ENCODE measurements around the gene TM9SF3. TPM values are rescaled to one million over a fixed set of nuclear protein-coding genes. Genes with fewer than 3 reads are reported as not detected.

TM9SF3 gene
- total and polyA plus RNA-seq, 12 donors = 19.9 to 133 (median 99.7) TPM

DNA sequence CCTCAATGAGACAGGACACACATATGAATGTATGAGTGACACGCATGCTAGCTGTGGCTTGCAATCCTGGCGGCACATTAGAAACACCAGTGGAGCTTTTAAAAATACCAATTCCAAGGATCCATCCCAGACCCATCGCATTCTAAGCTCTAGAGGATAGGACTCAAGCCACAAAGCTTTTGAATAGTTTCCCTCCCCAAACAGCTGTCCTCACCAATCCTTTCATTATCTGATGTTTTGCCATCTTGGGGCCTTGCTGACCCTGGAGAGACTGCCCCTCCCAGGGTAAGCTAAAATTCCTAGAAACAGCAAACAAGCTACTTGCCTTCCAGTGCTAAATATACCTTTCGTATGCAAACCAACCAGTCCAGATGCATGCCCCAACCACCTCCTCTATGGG, 8.9 kb upstream of the TM9SF3 start:
- no peak for DNase-seq
- intact Hi-C loops (cut with DNase I) = no loop called here
- no peak overlapping the region for H3K4me3 ChIP-seq
- H3K27me3 ChIP-seq = no peaks in the 10 kb centered on the region
- no peaks in the 10 kb centered on the region for H3K4me1 ChIP-seq (replicated peaks in 1 of 2)
- H3K9me3 ChIP-seq (replicated peaks in 1 of 3) = no peaks in the 10 kb centered on the region
- H3K36me3 ChIP-seq (replicated peaks in 1 of 2) = no peaks in the 10 kb centered on the region
- 89 to 100% (median 95%) methylated on average over 4 of the region's 4 CpGs for WGBS, 4 donors
- TF ChIP-seq, protein P1, sequence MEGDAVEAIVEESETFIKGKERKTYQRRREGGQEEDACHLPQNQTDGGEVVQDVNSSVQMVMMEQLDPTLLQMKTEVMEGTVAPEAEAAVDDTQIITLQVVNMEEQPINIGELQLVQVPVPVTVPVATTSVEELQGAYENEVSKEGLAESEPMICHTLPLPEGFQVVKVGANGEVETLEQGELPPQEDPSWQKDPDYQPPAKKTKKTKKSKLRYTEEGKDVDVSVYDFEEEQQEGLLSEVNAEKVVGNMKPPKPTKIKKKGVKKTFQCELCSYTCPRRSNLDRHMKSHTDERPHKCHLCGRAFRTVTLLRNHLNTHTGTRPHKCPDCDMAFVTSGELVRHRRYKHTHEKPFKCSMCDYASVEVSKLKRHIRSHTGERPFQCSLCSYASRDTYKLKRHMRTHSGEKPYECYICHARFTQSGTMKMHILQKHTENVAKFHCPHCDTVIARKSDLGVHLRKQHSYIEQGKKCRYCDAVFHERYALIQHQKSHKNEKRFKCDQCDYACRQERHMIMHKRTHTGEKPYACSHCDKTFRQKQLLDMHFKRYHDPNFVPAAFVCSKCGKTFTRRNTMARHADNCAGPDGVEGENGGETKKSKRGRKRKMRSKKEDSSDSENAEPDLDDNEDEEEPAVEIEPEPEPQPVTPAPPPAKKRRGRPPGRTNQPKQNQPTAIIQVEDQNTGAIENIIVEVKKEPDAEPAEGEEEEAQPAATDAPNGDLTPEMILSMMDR (IDR thresholded peaks at IDR 0.05) = no peak
- no peak for TF ChIP-seq POLR2A (IDR thresholded peaks at IDR 0.05)
- no peak overlapping the region for H3K27ac ChIP-seq

DNA sequence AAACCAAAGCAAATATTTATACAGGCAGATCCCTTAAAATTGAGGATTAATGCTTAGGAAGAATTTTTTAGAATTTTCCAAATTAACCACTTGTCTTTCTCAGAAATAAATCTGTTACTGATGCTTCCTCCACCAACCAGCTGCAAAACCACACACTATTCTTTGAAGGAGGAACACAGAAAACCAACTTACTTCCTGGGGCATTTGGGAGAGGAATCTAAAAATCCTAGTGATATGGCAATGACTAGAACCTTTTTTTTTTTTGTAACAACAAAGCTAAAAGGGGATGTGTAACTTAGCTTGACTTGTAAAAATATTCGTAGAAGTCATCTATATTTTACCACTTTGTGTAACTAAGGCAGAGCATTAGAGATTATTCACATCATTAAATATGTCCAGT, 5.1 kb upstream of the TM9SF3 start:
- Histone ChIP-seq H3K4me3 (no peak overlapping the region), H3K27me3 (no peaks in the 10 kb centered on the region), H3K36me3 (replicated peaks in 1 of 2) (no peaks in the 10 kb centered on the region), H3K9me3 (replicated peaks in 1 of 3) (no peaks in the 10 kb centered on the region), H3K4me1 (replicated peaks in 1 of 2) (peaks cover 9 to 10% of the 10 kb centered on the region in 2 donors), H3K27ac (no peak overlapping the region)
- no peak for TF ChIP-seq POLR2A (IDR thresholded peaks at IDR 0.05)
- TF ChIP-seq, protein P1 (IDR thresholded peaks at IDR 0.05) = no peak
- WGBS, 4 donors = 62 to 74% (median 67%) methylated on average over 1 of the region's 1 CpG
- no peak for DNase-seq
- intact Hi-C loops (cut with DNase I) = no loop called here

DNA sequence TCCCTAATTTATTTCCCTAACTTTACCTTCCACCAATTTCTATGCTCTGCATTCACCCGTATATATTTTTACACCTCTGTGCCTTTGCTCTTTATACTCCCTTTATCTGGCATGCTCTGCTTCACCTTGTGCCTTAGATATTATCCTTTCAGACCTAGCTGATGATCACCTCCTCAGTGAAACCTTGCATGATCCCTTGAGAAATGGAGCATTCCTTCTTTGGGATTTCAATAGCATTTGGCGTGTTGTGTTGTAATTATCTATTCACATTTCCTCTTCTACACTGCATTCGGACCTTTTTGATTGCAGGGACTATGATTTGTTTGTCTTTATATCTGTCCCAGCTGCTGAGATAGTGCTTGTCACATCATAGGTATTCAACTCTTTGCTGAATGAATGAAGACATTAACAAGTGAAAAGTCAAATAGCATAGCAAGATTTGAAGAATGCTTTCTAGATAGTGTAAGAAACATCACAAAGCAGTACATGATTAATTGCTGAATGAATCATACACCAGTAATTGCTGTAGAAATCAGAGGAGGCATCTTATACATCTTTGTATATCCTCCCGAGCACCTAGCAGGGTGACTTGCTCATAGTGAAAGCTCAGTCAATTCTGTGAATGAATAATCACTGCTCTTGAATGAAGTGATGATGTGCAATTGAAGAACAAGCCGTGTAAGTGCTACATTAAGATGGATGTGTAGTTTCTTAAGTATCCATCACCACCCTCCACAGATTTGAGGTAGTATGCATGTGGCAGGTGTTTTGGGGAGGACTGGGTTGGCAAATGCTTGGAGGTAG, 2.0 kb upstream of the TM9SF3 start:
- Histone ChIP-seq H3K27me3 (no peaks in the 10 kb centered on the region), H3K4me3 (no peak overlapping the region), H3K9me3 (replicated peaks in 1 of 3) (no peaks in the 10 kb centered on the region), H3K36me3 (replicated peaks in 1 of 2) (no peaks in the 10 kb centered on the region), H3K27ac (no peak overlapping the region), H3K4me1 (replicated peaks in 1 of 2) (peaks cover 10 to 30% of the 10 kb centered on the region in 2 donors)
- WGBS, 4 donors = 59 to 76% (median 64%) methylated on average over 5 of the region's 5 CpGs
- intact Hi-C loops (cut with DNase I) = no loop called here
- DNase-seq = no peak
- TF ChIP-seq POLR2A (IDR thresholded peaks at IDR 0.05) = no peak
- TF ChIP-seq, protein P1 (IDR thresholded peaks at IDR 0.05) = no peak

DNA sequence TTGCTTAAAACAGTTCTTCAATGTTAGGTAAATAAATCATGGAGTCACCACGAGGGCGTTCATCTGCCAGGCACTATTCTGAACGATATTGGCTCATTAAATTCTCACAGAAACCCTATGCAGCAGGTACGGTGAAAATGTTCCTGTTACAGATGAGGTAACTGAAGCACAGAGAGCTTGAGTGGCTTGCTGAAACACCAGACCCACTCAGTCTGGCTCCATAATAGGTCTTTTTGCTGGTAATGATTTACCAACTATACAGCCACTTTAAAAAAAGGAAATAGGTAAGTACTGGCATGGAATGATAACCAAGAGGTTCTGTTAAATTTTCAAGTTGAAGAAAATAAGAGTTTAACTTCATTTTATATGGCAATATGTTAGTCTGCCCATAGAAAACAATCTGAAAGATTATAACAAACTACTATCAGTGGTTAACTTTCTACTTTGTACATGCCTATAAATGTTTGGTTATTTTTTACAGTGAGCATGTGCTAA, 1.3 kb upstream of the TM9SF3 start:
- 9 to 13% (median 12%) methylated on average over 4 of the region's 4 CpGs for WGBS, 4 donors
- peak overlapping the region in 2 of 4 donors; percentile 89 to 93 for H3K4me3 ChIP-seq
- intact Hi-C loops (cut with DNase I) = no loop called here

More for the DNA sequence above, 1.3 kb upstream of the TM9SF3 start:
- Histone ChIP-seq H3K27me3 (no peaks in the 10 kb centered on the region), H3K9me3 (replicated peaks in 1 of 3) (no peaks in the 10 kb centered on the region), H3K27ac (peak overlapping the region; percentile 92 to 100 (median 97)), H3K4me1 (replicated peaks in 1 of 2) (peaks cover 10 to 37% of the 10 kb centered on the region in 2 donors), H3K36me3 (replicated peaks in 1 of 2) (no peaks in the 10 kb centered on the region)
- DNase-seq = no peak
- TF ChIP-seq, protein P1 (IDR thresholded peaks at IDR 0.05) = no peak
- no peak for TF ChIP-seq POLR2A (IDR thresholded peaks at IDR 0.05)
